ENCODE data around the gene ACTL7B. TPM values are rescaled to one million over a fixed set of nuclear protein-coding genes. Genes with fewer than 3 reads are reported as not detected.
A peak's percentile ranks its signal among the peaks of the same experiment; 100 is the strongest.
"Not testable (repeated sequence)": the region's sequence is repeated elsewhere in the genome, so short reads cannot be mapped to it uniquely, and the experiment has no call there.

Gene ACTL7B
- total RNA-seq, 1 donor from 2014 or later: not detected

DNA sequence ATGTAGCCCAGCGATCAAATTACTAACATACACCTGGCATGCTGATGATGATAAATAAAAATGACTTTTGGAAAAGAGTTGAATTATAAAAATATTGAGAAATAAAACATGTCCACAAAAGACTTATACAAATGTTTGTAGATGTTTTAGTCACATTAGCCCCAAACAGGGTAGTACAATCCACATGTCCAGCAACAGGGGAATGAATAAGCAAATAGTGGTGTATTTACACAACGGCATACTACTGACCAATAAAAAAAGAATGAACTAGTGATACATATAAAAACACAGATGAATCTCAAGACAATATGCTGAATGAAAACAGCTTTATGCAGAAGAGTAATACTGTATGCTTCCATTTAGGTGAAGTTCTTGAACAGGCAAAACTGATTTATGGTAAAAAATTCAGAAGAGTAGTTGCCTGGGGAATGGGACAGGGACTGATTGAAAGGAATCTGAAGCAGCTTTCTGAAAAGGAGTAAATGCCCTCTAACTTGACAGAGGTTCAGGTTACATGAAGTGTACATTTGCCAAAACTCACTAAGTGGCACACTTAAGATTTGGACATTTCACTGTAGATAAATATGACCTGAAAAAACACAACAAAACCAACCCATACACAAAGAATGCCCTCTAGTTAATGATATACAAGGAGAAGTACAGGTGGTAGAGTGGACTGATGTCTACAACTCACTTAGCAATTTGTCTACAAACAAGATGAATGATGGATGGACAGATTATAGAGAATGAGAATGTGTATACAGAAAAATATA lies 41.7 kb upstream of the ACTL7B start:
- no peak for DNase-seq (ENCODE audit: low read depth)
- TF ChIP-seq, protein P1, sequence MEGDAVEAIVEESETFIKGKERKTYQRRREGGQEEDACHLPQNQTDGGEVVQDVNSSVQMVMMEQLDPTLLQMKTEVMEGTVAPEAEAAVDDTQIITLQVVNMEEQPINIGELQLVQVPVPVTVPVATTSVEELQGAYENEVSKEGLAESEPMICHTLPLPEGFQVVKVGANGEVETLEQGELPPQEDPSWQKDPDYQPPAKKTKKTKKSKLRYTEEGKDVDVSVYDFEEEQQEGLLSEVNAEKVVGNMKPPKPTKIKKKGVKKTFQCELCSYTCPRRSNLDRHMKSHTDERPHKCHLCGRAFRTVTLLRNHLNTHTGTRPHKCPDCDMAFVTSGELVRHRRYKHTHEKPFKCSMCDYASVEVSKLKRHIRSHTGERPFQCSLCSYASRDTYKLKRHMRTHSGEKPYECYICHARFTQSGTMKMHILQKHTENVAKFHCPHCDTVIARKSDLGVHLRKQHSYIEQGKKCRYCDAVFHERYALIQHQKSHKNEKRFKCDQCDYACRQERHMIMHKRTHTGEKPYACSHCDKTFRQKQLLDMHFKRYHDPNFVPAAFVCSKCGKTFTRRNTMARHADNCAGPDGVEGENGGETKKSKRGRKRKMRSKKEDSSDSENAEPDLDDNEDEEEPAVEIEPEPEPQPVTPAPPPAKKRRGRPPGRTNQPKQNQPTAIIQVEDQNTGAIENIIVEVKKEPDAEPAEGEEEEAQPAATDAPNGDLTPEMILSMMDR (conservative IDR thresholded peaks at IDR 0.05; ENCODE audit: low read depth, low read length): no peak
- no peak overlapping the region for H3K4me3 ChIP-seq (ENCODE audit: low read depth, low read length)

DNA sequence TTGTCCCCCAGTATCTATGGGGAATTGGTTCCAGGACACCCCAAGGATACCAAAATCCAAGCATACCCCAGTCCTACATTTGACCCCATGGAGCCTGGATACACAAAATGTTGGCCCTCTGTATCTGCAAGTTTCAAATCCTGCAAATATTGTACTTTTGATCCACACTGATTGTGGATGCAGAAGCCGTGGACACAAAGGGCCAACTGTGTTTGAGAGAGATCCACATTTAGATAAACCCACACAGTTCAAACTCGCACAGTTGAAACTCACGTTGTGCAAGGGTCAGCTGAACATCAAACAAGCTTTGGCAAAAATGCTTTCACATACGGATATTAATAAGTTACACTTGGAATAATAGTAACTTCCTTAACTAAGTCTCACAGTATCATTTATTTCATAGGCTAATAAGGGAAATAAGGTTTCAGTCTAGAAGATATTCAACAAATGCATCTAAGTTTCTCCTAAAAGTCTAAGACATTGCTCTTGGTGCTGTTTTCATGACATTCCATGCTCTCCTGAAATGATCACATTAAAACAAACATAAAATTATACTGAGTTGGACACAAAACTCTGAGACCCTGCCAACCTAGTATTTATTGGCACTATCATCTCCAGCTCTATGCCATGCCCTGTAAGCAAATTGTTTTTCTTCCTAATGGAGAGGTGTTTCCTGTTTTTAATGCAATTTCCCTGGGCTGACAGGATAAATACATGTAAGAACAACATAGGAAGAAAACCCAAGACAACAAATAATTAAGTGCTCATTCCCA lies 38.6 kb upstream of the ACTL7B start:
- H3K4me3 ChIP-seq (ENCODE audit: low read depth, low read length): no peak overlapping the region
- no peak for DNase-seq (ENCODE audit: low read depth)
- TF ChIP-seq, protein P1 (conservative IDR thresholded peaks at IDR 0.05; ENCODE audit: low read depth, low read length): no peak

DNA sequence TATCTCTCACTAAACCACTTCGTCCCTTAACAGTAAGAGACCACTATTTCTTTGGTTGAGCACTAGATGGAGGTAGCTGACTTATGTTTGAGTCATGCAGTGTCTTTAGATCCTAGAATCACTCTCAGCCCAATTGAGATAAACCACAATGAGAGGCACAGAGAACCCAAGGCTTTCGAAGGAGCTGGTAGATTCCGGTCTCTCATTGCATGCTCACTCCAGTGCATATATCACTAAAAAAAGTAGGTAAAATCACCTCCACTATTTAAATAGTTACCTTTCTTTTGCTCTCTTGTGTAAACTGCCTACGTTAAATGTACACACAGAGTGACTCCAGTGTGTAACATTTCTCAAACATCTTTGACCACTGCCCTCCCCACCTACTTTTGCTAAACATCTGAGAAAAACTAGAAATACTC lies 33.9 kb upstream of the ACTL7B start:
- DNase-seq (ENCODE audit: low read depth): no peak
- H3K4me3 ChIP-seq (ENCODE audit: low read depth, low read length): no peak overlapping the region
- TF ChIP-seq, protein P1 (conservative IDR thresholded peaks at IDR 0.05; ENCODE audit: low read depth, low read length): no peak

DNA sequence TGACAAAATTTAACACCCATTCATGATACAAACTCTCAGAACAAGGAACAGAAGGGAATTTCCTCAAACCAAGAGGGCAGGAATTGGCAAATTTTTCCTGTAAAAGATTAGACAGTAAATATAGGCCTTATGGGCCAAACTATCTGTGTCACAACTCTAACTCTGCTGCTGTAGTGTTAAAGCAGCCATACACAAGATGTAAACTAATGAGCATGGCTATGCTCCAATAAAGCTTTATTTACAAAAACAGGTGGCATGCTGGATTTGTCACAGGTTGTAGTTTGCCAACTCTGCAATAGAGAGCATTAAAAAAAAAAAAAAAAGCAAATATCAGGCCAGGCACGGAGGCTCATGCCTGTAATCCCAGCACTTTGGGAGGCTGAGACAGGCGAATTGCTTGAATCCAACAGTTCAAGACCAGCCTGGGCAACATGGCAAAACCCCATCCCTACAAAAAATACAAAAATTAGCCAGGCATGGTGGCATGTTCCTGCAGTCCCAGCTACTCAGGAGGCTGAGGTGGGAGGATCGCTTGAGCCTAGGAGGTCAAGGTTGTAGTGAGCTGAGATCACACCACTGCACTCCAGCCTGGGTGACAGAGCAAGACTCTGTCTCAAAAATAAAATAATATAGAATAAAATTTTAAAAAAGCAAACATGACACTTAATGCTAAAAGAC lies 30.9 kb upstream of the ACTL7B start:
- H3K4me3 ChIP-seq (ENCODE audit: low read depth, low read length); DNase-seq (ENCODE audit: low read depth): not testable (repeated sequence)

DNA sequence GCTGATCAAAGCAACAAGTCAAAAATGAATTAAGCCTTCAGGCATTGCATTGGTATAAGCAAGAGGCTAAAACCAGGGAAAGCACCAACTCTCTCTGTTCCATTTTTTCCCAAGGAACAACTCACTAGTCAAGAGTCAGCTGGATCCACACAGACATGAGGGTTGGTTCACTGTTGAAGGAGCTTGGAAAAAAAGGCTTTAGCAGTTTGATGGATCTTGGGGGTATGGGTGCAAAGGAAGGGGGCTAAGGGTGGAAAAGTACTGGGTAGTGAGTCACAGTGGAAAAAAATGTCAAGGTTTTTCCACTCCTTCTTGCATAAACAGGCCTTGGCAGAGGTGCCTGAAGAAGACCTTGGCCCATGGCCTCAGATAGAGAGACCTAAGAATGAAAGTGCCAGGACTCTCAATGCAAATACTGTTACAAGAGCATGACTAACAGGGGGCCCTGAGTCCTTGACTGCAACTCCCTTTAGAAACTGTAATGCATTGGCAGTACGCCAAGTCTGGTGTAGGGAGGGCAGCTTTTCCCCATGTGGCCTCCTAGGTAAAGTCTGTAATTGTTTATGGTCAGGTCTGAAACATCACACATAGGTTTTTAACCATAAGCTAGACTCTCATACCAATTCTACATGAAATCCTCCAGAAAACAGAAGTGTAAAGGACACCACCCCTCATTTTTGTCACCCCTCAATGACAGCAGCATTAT lies 30.0 kb upstream of the ACTL7B start:
- peak; percentile 35 for DNase-seq (ENCODE audit: low read depth)
- TF ChIP-seq, protein P1 (conservative IDR thresholded peaks at IDR 0.05; ENCODE audit: low read depth, low read length): no peak

DNA sequence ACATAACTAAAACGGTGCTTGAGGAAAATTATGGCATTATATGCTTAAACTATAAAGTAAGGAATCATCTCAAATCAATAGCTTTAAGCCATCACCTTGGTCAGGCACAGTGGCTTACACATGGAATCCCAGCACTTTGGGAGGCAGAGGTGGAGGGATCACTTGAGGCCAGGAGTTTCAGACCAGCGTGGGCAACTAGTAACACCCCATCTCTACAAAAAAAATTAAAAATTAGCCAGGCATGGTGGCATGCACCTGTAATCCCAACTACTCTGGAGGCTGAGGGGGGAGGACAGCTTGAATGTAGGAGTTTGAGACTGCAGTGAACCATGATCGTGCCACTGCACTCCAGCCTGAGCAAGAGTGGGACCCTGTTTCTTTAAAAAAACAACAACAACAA lies 28.9 kb upstream of the ACTL7B start:
- no peak overlapping the region for H3K4me3 ChIP-seq (ENCODE audit: low read depth, low read length)
- TF ChIP-seq, protein P1 (conservative IDR thresholded peaks at IDR 0.05; ENCODE audit: low read depth, low read length): no peak

More for the DNA sequence above, 30.0 kb upstream of the ACTL7B start:
- H3K4me3 ChIP-seq (ENCODE audit: low read depth, low read length): no peak overlapping the region

More for the DNA sequence above, 28.9 kb upstream of the ACTL7B start:
- DNase-seq (ENCODE audit: low read depth): no peak

Data from epithelial cell of proximal tubule (primary cell).